H1 (cell line): ENCODE data around the gene ZNF738. TPM values are rescaled to one million over a fixed set of nuclear protein-coding genes. Genes with fewer than 3 reads are reported as not detected.

Experiments used
- CTCF ChIA-PET: fragments of 300-600 bp; sonication (Branson Sonifier 250); formaldehyde crosslinking; loops from one replicate; lab custom pipeline; 2021; ENCODE audit not compliant: partially characterized antibody; lab: Charles Lee
- POLR2A ChIA-PET: fragments of 300-600 bp; sonication (Branson Sonifier 250); formaldehyde crosslinking; loops from one replicate; lab custom pipeline; 2021; ENCODE audit warnings: inconsistent platforms; ENCODE audit not compliant: partially characterized antibody; lab: Charles Lee
- DNase-seq, 2 experiments: peaks; one replicate each; pipeline versions ENCODE4 v3.0.0 to v3.0.0-alpha.2; 2010 to 2022; ENCODE audit warnings: low spot score in 2 of 2, low read depth in 1 of 2, mixed read lengths in 1 of 2
- FAIRE-seq: peaks from 2 replicates; lab custom pipeline; 2011; peaks lifted over from hg19 to GRCh38; lab: Jason Lieb, UNC
- H2AFZ ChIP-seq: 2 replicates; pipeline ENCODE4 v1.8.1; 2012; ENCODE audit warnings: low read length, inconsistent platforms
- H2AK5ac ChIP-seq: 2 replicates; pipeline ENCODE4 v1.6.1; 2013; ENCODE audit warnings: low read depth, low read length
- H2BK120ac ChIP-seq: replicated peaks from 2 replicates; pipeline ENCODE3; 2013; ENCODE audit warnings: low read depth, low read length, inconsistent platforms
- H2BK12ac ChIP-seq: 2 replicates; pipeline ENCODE4 v1.6.1; 2013; ENCODE audit warnings: low read depth, low read length
- H2BK15ac ChIP-seq: 2 replicates; pipeline ENCODE4 v1.6.1; 2013; ENCODE audit warnings: low read length
- H2BK20ac ChIP-seq: 2 replicates; pipeline ENCODE4 v1.6.1; 2013; ENCODE audit warnings: low read length
- H2BK5ac ChIP-seq: 2 replicates; pipeline ENCODE4 v1.6.1; 2013; ENCODE audit warnings: low read depth, low read length
- H3K14ac ChIP-seq: 2 replicates; pipeline ENCODE4 v1.6.1; 2013; ENCODE audit warnings: inconsistent platforms; ENCODE audit not compliant: insufficient read length
- H3K18ac ChIP-seq: 2 replicates; pipeline ENCODE4 v1.6.1; 2013; ENCODE audit warnings: low read length; ENCODE audit errors: extremely low read depth
- H3K23ac ChIP-seq: 2 replicates; pipeline ENCODE4 v1.6.1; 2013; ENCODE audit warnings: inconsistent platforms; ENCODE audit not compliant: insufficient read length
- H3K23me2 ChIP-seq: 2 replicates; pipeline ENCODE4 v1.6.1; 2013; ENCODE audit warnings: low read depth, low read length
- H3K27ac ChIP-seq: 2 replicates; pipeline ENCODE4 v1.6.1; 2011; ENCODE audit warnings: low read depth, low read length, inconsistent platforms
- H3K27me3 ChIP-seq, 4 experiments: replicated peaks in 1 of 4; 1 replicate in 1 of 4; 2 replicates in 3 of 4; pipeline versions ENCODE4 v1.6.1 to v1.8.1; 2011 to 2013; ENCODE audit warnings: low read length in 3 of 4, mild to moderate bottlenecking in 3 of 4, inconsistent platforms in 2 of 4, mixed read lengths in 2 of 4, moderate library complexity in 1 of 4; ENCODE audit not compliant: control insufficient read depth in 3 of 4, insufficient read depth in 3 of 4; ENCODE audit errors: extremely low read depth in 1 of 4
- H3K36me3 ChIP-seq, 4 experiments: 2 replicates each; pipeline versions ENCODE4 v1.6.1 to v1.8.1; 2011 to 2013; ENCODE audit warnings: mild to moderate bottlenecking in 4 of 4, low read length in 3 of 4, moderate library complexity in 2 of 4, control low read depth in 1 of 4, inconsistent platforms in 1 of 4; ENCODE audit not compliant: insufficient read depth in 4 of 4, control insufficient read depth in 2 of 4
- H3K4ac ChIP-seq: replicated peaks from 2 replicates; pipeline ENCODE3; 2013; ENCODE audit warnings: low read length, low read depth, mixed read lengths, inconsistent platforms; ENCODE audit not compliant: insufficient read length
- H3K4me1 ChIP-seq, 4 experiments: replicated peaks in 1 of 4; 1 replicate in 1 of 4; 2 replicates in 3 of 4; pipeline versions ENCODE4 v1.6.1 to v1.8.1; 2011 to 2013; ENCODE audit warnings: low read length in 3 of 4, inconsistent platforms in 2 of 4, mixed read lengths in 1 of 4; ENCODE audit not compliant: insufficient read depth in 4 of 4, control insufficient read depth in 3 of 4
- H3K4me2 ChIP-seq, 2 experiments: 2 replicates each; pipeline versions ENCODE4 v1.6.1 to v1.8.1; 2011 to 2013; ENCODE audit warnings: low read depth in 2 of 2, low read length in 2 of 2, control low read depth in 1 of 2, inconsistent platforms in 1 of 2, mild to moderate bottlenecking in 1 of 2; ENCODE audit not compliant: insufficient read depth in 1 of 2
- H3K4me3 ChIP-seq, 4 experiments: fragments of 200-600, 300-600 bp in 1 of 4; sonication (generic), shearing (Covaris generic), sonication (Bioruptor Twin) in 1 of 4; 2 replicates each; pipeline versions ENCODE4 v1.5.1 to v1.8.1; 2011 to 2016; ENCODE audit warnings: low read length in 4 of 4, low read depth in 3 of 4, control low read depth in 2 of 4, inconsistent platforms in 2 of 4, mild to moderate bottlenecking in 2 of 4, mixed read lengths in 1 of 4, moderate library complexity in 1 of 4; ENCODE audit not compliant: insufficient read depth in 2 of 4; ENCODE audit errors: extremely low read depth in 1 of 4
- H3K56ac ChIP-seq: replicated peaks from 2 replicates; pipeline ENCODE3; 2013; ENCODE audit warnings: low read depth, mild to moderate bottlenecking, mixed read lengths, low read length, inconsistent platforms; ENCODE audit not compliant: insufficient read length
- H3K79me1 ChIP-seq: 2 replicates; pipeline ENCODE4 v1.6.1; 2013; ENCODE audit warnings: low read depth, low read length, control low read depth
- H3K79me2 ChIP-seq, 2 experiments: 2 replicates each; pipeline versions ENCODE4 v1.6.1 to v1.8.1; 2012 to 2013; ENCODE audit warnings: low read length in 2 of 2, mild to moderate bottlenecking in 2 of 2, inconsistent platforms in 1 of 2; ENCODE audit not compliant: insufficient read depth in 2 of 2, control insufficient read depth in 1 of 2
- H3K9ac ChIP-seq, 4 experiments: replicated peaks in 1 of 4; 1 replicate in 1 of 4; 2 replicates in 3 of 4; pipeline versions ENCODE4 v1.6.1 to v1.8.1; 2011 to 2013; ENCODE audit warnings: low read depth in 3 of 4, low read length in 3 of 4, control low read depth in 2 of 4, mild to moderate bottlenecking in 2 of 4, moderate library complexity in 2 of 4, inconsistent platforms in 1 of 4; ENCODE audit errors: extremely low read depth in 1 of 4
- H3K9me3 ChIP-seq, 2 experiments: 2 replicates each; pipeline versions ENCODE4 v1.6.1 to v1.8.1; 2012 to 2013; ENCODE audit warnings: mild to moderate bottlenecking in 2 of 2, moderate library complexity in 2 of 2, control low read depth in 1 of 2, inconsistent platforms in 1 of 2, low read depth in 1 of 2, low read length in 1 of 2, mixed read lengths in 1 of 2; ENCODE audit not compliant: insufficient read depth in 2 of 2
- H4K20me1 ChIP-seq, 2 experiments: replicated peaks in 1 of 2; 2 replicates each; pipeline versions ENCODE3 to v1.8.1; 2011 to 2013; ENCODE audit warnings: inconsistent platforms in 2 of 2, low read length in 2 of 2, mild to moderate bottlenecking in 1 of 2; ENCODE audit not compliant: insufficient read depth in 2 of 2, control insufficient read depth in 1 of 2
- H4K5ac ChIP-seq: 2 replicates; pipeline ENCODE4 v1.6.1; 2013; ENCODE audit warnings: low read length, low read depth, mixed read lengths, inconsistent platforms; ENCODE audit not compliant: insufficient read length
- H4K8ac ChIP-seq: 2 replicates; pipeline ENCODE4 v1.8.0; 2013; ENCODE audit warnings: mild to moderate bottlenecking, moderate library complexity, low read length, inconsistent platforms; ENCODE audit not compliant: insufficient read depth; ENCODE audit errors: extremely low read depth
- H4K91ac ChIP-seq: replicated peaks from 2 replicates; pipeline ENCODE3; 2013; ENCODE audit warnings: low read length, mixed read lengths, inconsistent platforms; ENCODE audit not compliant: insufficient read length
- SIRT6 ChIP-seq: IDR thresholded peaks from one replicate; pipeline ENCODE4 v1.7.1; 2012; ENCODE audit warnings: low read length, inconsistent platforms
- polyA plus RNA-seq, 7 experiments: library from polyadenylated mRNA; depleted of rRNA in 3 of 7; stranded (reverse) in 5 of 7; unstranded in 2 of 7; fragments of >200 nt in 5 of 7; fragments of 200-250 nt in 2 of 7; gene quantifications; 1 replicate in 5 of 7; 2 replicates in 1 of 7; 4 replicates in 1 of 7; pipeline versions ENCODE4 v1.2.1 to v1.2.3, GENCODE V29; 2011 to 2013; ENCODE audit warnings: missing spikeins in 2 of 7, mixed read lengths in 2 of 7
- total RNA-seq: library from RNA; stranded (reverse); fragmentation: NEBNext Ultra II Directional; extraction: Animal tissue kit (Norgen Biotek cat#: 25700); gene quantifications from 2 replicates; pipeline ENCODE4 v1.2.1, GENCODE V29; 2021

The ZNF738 gene
- total and polyA plus RNA-seq, 2 of the 8 experiments (the other 6 are each of a cell fraction or from before 2014, with no cell fraction given) = 78.1 to 148 TPM

- Histone ChIP-seq H3K56ac (no peak overlapping the region), H2BK120ac (no peak overlapping the region), H3K9ac (no peak overlapping the region), H3K23ac (no peak overlapping the region), H3K79me1 (no peaks in the 10 kb centered on the region), H2AFZ (no peak overlapping the region), H3K27me3 (no peaks in the 10 kb centered on the region), H4K5ac (no peak overlapping the region), H3K14ac (no peak overlapping the region), H3K23me2 (no peaks in the 10 kb centered on the region), H3K4me3 (no peak overlapping the region), H3K36me3 (peaks cover 0 to 61% (median 17%) of the 10 kb centered on the region in 4 experiments; a peak in 5 of 8 replicates), H3K4me2 (no peak overlapping the region), H3K9me3 (peaks cover 52 to 65% of the 10 kb centered on the region in 2 experiments), H2BK20ac (no peak overlapping the region), H2BK12ac (no peak overlapping the region), H3K18ac (no peak overlapping the region), H2BK15ac (no peak overlapping the region), H3K79me2 (no peaks in the 10 kb centered on the region), H3K4me1 (no peaks in the 10 kb centered on the region), H2AK5ac (no peak overlapping the region), H4K8ac (no peak overlapping the region), H2BK5ac (no peak overlapping the region), H4K20me1 (no peaks in the 10 kb centered on the region), H3K4ac (no peak overlapping the region), H4K91ac (no peak overlapping the region), H3K27ac (no peak overlapping the region)
- DNase-seq (no peak), FAIRE-seq (no peak)
- ChIA-PET CTCF (no interaction called here), POLR2A (no interaction called here)
- no peak for TF ChIP-seq SIRT6
These were observed 63.4 kb downstream of the ZNF738 start for GRCh38 chr19:21422244-21422643.
